HEK293 (cell line): Measurements from ENCODE around the gene KXD1.
A peak's percentile ranks its signal among the peaks of the same experiment; 100 is the strongest.

ENCODE experiments used
- CTCF ChIA-PET: fragments of 350-600 bp; formaldehyde crosslinking; extraction: SDS; loops from one replicate; lab custom pipeline; 2021; ENCODE audit warnings: antibody characterized with exemption; lab: Yijun Ruan, JAX
- POLR2A ChIA-PET: fragments of 300-600 bp; formaldehyde crosslinking; extraction: SDS; loops from one replicate; lab custom pipeline; 2020; ENCODE audit warnings: antibody characterized with exemption, inconsistent platforms; lab: Yijun Ruan, JAX
- H3K27ac ChIP-seq: fragments of 200-500 bp; sonication (Bioruptor generic); 2 replicates; pipeline ENCODE4 v1.5.1; 2014; ENCODE audit warnings: low read depth, low read length, control low read depth, inconsistent platforms; ENCODE audit errors: extremely low read depth
- H3K36me3 ChIP-seq, 2 experiments: fragments of 200-500 bp in 1 of 2; sonication (Bioruptor generic) in 1 of 2; 1 replicate in 1 of 2; 2 replicates in 1 of 2; pipeline ENCODE4 v1.5.1; 2014 to 2017; ENCODE audit warnings: inconsistent platforms in 2 of 2, low read length in 2 of 2; ENCODE audit not compliant: control insufficient read depth in 2 of 2, insufficient read depth in 1 of 2
- H3K4me1 ChIP-seq: fragments of 200-500 bp; sonication (Bioruptor generic); 2 replicates; pipeline ENCODE4 v1.5.1; 2014; ENCODE audit warnings: mild to moderate bottlenecking, low read length, inconsistent platforms; ENCODE audit not compliant: control insufficient read depth, insufficient read depth
- H3K4me3 ChIP-seq: 2 replicates; pipeline ENCODE4 v1.5.1; 2011; ENCODE audit warnings: low read depth, mild to moderate bottlenecking, control low read depth, low read length, moderate library complexity
- H3K9me3 ChIP-seq: fragments of 200-500 bp; sonication (Bioruptor generic); 2 replicates; pipeline ENCODE4 v1.5.1; 2014; ENCODE audit warnings: low read depth, low read length, inconsistent platforms; ENCODE audit not compliant: control insufficient read depth, insufficient read depth
- ATF2 ChIP-seq: fragments of 450-650 bp; formaldehyde crosslinking; IDR thresholded peaks from 2 replicates; pipeline ENCODE4 v1.5.1; 2016; ENCODE audit warnings: missing biosample characterization, missing genetic modification characterization, low read depth
- BCL11B ChIP-seq: fragments of 450-650 bp; formaldehyde crosslinking; IDR thresholded peaks from 2 replicates; pipeline ENCODE4 v1.5.1; 2016; ENCODE audit warnings: low read depth, missing biosample characterization, missing genetic modification characterization
- BCL6B ChIP-seq: fragments of 450-650 bp; formaldehyde crosslinking; IDR thresholded peaks from 2 replicates; pipeline ENCODE4 v1.5.1; 2017; ENCODE audit warnings: missing biosample characterization, missing genetic modification characterization
- CTCF ChIP-seq: fragments of 450-650 bp; formaldehyde crosslinking; IDR thresholded peaks from 2 replicates; pipeline ENCODE4 v1.5.1; 2016; ENCODE audit warnings: missing biosample characterization, missing genetic modification characterization
- EGR2 ChIP-seq: fragments of 450-650 bp; formaldehyde crosslinking; IDR thresholded peaks from 2 replicates; pipeline ENCODE4 v1.5.1; 2016; ENCODE audit warnings: low read depth, missing biosample characterization, missing genetic modification characterization
- GLIS2 ChIP-seq: fragments of 450-650 bp; formaldehyde crosslinking; IDR thresholded peaks from 2 replicates; pipeline ENCODE4 v1.5.1; 2016; ENCODE audit warnings: missing biosample characterization, missing genetic modification characterization
- KLF7 ChIP-seq: fragments of 450-650 bp; formaldehyde crosslinking; IDR thresholded peaks from 2 replicates; pipeline ENCODE4 v1.5.1; 2016; ENCODE audit warnings: missing biosample characterization, missing genetic modification characterization, borderline replicate concordance
- PRDM6 ChIP-seq: fragments of 450-650 bp; formaldehyde crosslinking; IDR thresholded peaks from 2 replicates; pipeline ENCODE4 v1.5.1; 2017; ENCODE audit warnings: missing biosample characterization, missing genetic modification characterization
- REST ChIP-seq: fragments of 450-650 bp; formaldehyde crosslinking; IDR thresholded peaks from 2 replicates; pipeline ENCODE4 v1.5.1; 2016; ENCODE audit warnings: missing biosample characterization, missing genetic modification characterization
- ZBTB1 ChIP-seq: fragments of 450-650 bp; formaldehyde crosslinking; IDR thresholded peaks from 2 replicates; pipeline ENCODE4 v1.5.1; 2016; ENCODE audit warnings: missing biosample characterization, missing genetic modification characterization
- ZBTB21 ChIP-seq: fragments of 450-650 bp; formaldehyde crosslinking; IDR thresholded peaks from 2 replicates; pipeline ENCODE4 v1.5.1; 2017; ENCODE audit warnings: missing biosample characterization, missing genetic modification characterization
- ZBTB48 ChIP-seq: fragments of 450-650 bp; formaldehyde crosslinking; IDR thresholded peaks from 2 replicates; pipeline ENCODE4 v1.5.1; 2016; ENCODE audit warnings: missing biosample characterization, missing genetic modification characterization
- ZFP3 ChIP-seq: fragments of 450-650 bp; formaldehyde crosslinking; IDR thresholded peaks from 2 replicates; pipeline ENCODE4 v1.5.1; 2016; ENCODE audit warnings: low read depth, missing biosample characterization, missing genetic modification characterization
- ZFP37 ChIP-seq: fragments of 450-650 bp; formaldehyde crosslinking; IDR thresholded peaks from 2 replicates; pipeline ENCODE4 v1.5.1; 2016; ENCODE audit warnings: missing biosample characterization, missing genetic modification characterization
- ZNF112 ChIP-seq: fragments of 450-650 bp; formaldehyde crosslinking; IDR thresholded peaks from 2 replicates; pipeline ENCODE4 v1.5.0; 2017; ENCODE audit warnings: missing biosample characterization, missing genetic modification characterization
- ZNF121 ChIP-seq: fragments of 450-650 bp; formaldehyde crosslinking; IDR thresholded peaks from 2 replicates; pipeline ENCODE4 v1.5.1; 2016; ENCODE audit warnings: missing biosample characterization, missing genetic modification characterization
- ZNF174 ChIP-seq: fragments of 450-650 bp; formaldehyde crosslinking; IDR thresholded peaks from 2 replicates; pipeline ENCODE4 v1.5.0; 2017; ENCODE audit warnings: missing biosample characterization, mild to moderate bottlenecking, missing genetic modification characterization
- ZNF211 ChIP-seq: fragments of 450-650 bp; formaldehyde crosslinking; IDR thresholded peaks from 2 replicates; pipeline ENCODE4 v1.5.1; 2016; ENCODE audit warnings: low read depth, missing biosample characterization, missing genetic modification characterization
- ZNF362 ChIP-seq: fragments of 450-650 bp; formaldehyde crosslinking; IDR thresholded peaks from 2 replicates; pipeline ENCODE4 v1.5.1; 2016; ENCODE audit warnings: missing biosample characterization, missing genetic modification characterization
- ZNF521 ChIP-seq: fragments of 450-650 bp; formaldehyde crosslinking; IDR thresholded peaks from 2 replicates; pipeline ENCODE4 v1.5.1; 2017; ENCODE audit warnings: missing biosample characterization, mild to moderate bottlenecking, missing genetic modification characterization
- ZNF596 ChIP-seq: fragments of 450-650 bp; IDR thresholded peaks from 2 replicates; pipeline ENCODE4 v1.5.0; 2018; ENCODE audit warnings: missing biosample characterization, mild to moderate bottlenecking, missing genetic modification characterization, moderate library complexity
- ZNF692 ChIP-seq: fragments of 450-650 bp; formaldehyde crosslinking; IDR thresholded peaks from 2 replicates; pipeline ENCODE4 v1.5.1; 2016; ENCODE audit warnings: missing biosample characterization, missing genetic modification characterization
- ZSCAN23 ChIP-seq: fragments of 450-650 bp; formaldehyde crosslinking; IDR thresholded peaks from 2 replicates; pipeline ENCODE4 v1.5.1; 2016; ENCODE audit warnings: missing biosample characterization, missing genetic modification characterization
- ZXDB ChIP-seq: fragments of 450-650 bp; formaldehyde crosslinking; IDR thresholded peaks from 2 replicates; pipeline ENCODE4 v1.5.1; 2016; ENCODE audit warnings: missing biosample characterization, missing genetic modification characterization

The KXD1 gene

GRCh38 chr19:18521692-18522123 is 36.0 kb upstream of the KXD1 start, which contains the start of gene ELL:
Gene ELL (minus strand): TSS chr19:18522070. CDS start chr19:18522055, 15 bp downstream.
- POLR2A ChIA-PET = interaction anchor here (0.6 to 2.7 kb wide), 10 partner anchors 16 to 398 kb away, joined by 3 to 15 read pairs (median 4); partner anchors contain the start of genes COPE, DDX49, KXD1 and REX1BD
- Histone ChIP-seq H3K9me3 (no peaks in the 10 kb centered on the region), H3K4me3 (peak within 1 kb of the TSS; percentile 100), H3K27ac (peak within 1 kb of the TSS; percentile 81), H3K36me3 (no peaks in the 10 kb centered on the region), H3K4me1 (no peaks in the 10 kb centered on the region)
- CTCF ChIA-PET = interaction anchor here (0.6 to 2.9 kb wide), 11 partner anchors 12 to 1604 kb away, joined by 3 to 14 read pairs (median 3); partner anchors contain the start of gene REX1BD
- TF ChIP-seq PRDM6 (no peak), ATF2 (tag by site-specific recombination) (no peak), ZBTB1 (no peak), BCL6B (tag by site-specific recombination) (no peak), GLIS2 (tag by site-specific recombination) (no peak), ZXDB (tag by site-specific recombination) (peak; percentile 46), ZNF121 (tag by site-specific recombination) (no peak), ZNF596 (tag by site-specific recombination) (no peak), ZSCAN23 (tag by site-specific recombination) (no peak), ZNF362 (tag by site-specific recombination) (no peak), ZNF521 (tag by site-specific recombination) (no peak), ZNF112 (tag by site-specific recombination) (no peak), ZNF211 (tag by site-specific recombination) (no peak), CTCF (tag by site-specific recombination) (peak; percentile 51), BCL11B (tag by site-specific recombination) (no peak), KLF7 (tag by site-specific recombination) (no peak), EGR2 (tag by site-specific recombination) (peak; percentile 32; the same call in 1 of the 2 replicates), ZFP3 (no peak), ZBTB21 (tag by site-specific recombination) (no peak), ZBTB48 (tag by site-specific recombination) (no peak; the same call in 1 of the 2 replicates), ZNF174 (no peak), ZFP37 (no peak), REST (tag by site-specific recombination) (peak; percentile 42; the same call in 1 of the 2 replicates), ZNF692 (tag by site-specific recombination) (peak; percentile 77; the same call in 1 of the 2 replicates)
